AG04450 (cell line): Measurements from ENCODE around the gene TSSC4. TPM values are rescaled to one million over a fixed set of nuclear protein-coding genes. Genes with fewer than 3 reads are reported as not detected.

Experiments used
- CTCF ChIA-PET: fragments of 300-600, 350-600 bp; formaldehyde crosslinking; extraction: SDS; loops from one replicate; lab custom pipeline; 2022; ENCODE audit warnings: antibody characterized with exemption, inconsistent platforms; lab: Charles Lee
- POLR2A ChIA-PET: fragments of 350-600 bp; formaldehyde crosslinking; extraction: SDS; loops from one replicate; lab custom pipeline; 2021; ENCODE audit warnings: antibody characterized with exemption, inconsistent platforms; lab: Yijun Ruan, JAX
- DNase-seq: peaks from one replicate; pipeline ENCODE4 v3.0.0-alpha.2; 2011; ENCODE audit warnings: low read depth, low spot score
- H3K27ac ChIP-seq: one replicate; pipeline ENCODE4 v1.5.1; 2012; ENCODE audit warnings: low read depth, low read length, control low read depth
- H3K27me3 ChIP-seq: one replicate; pipeline ENCODE4 v1.6.0; 2012; ENCODE audit warnings: low read length; ENCODE audit not compliant: control insufficient read depth, insufficient read depth
- H3K4me3 ChIP-seq: 2 replicates; pipeline ENCODE4 v1.5.1; 2011; ENCODE audit warnings: mild to moderate bottlenecking, low read depth, low read length, control low read depth
- H3K9me3 ChIP-seq: 2 replicates; pipeline ENCODE4 v1.5.1; 2012; ENCODE audit warnings: low read length; ENCODE audit not compliant: control insufficient read depth, insufficient read depth
- CTCF ChIP-seq: IDR thresholded peaks from 2 replicates; pipeline ENCODE4 v1.5.1; 2011; ENCODE audit warnings: low read depth, low read length, control low read depth, inconsistent platforms
- polyA plus RNA-seq: library from polyadenylated mRNA; depleted of rRNA; stranded (reverse); fragments of >200 nt; gene quantifications from 2 replicates; pipeline ENCODE4 v1.2.3, GENCODE V29; 2011

TSSC4 gene
- polyA plus RNA-seq, 1 experiment: 13.3 TPM

GRCh38 chr11:2394818-2395105 is 5.8 kb upstream of the TSSC4 start:
- no peaks in the 10 kb centered on the region for H3K27me3 ChIP-seq
- ChIA-PET POLR2A (no interaction called here), CTCF (no interaction called here)
- TF ChIP-seq CTCF: no peak
- H3K4me3 ChIP-seq: no peak overlapping the region
- no peak overlapping the region for H3K27ac ChIP-seq
- peaks cover 1% of the 10 kb centered on the region; the same call in 1 of the 2 replicates for H3K9me3 ChIP-seq
- no peak for DNase-seq

GRCh38 chr11:2395211-2395730 is 5.3 kb upstream of the TSSC4 start:
- H3K27ac ChIP-seq: no peak overlapping the region
- CTCF ChIA-PET: no interaction called here
- no peak for DNase-seq
- no peak overlapping the region for H3K4me3 ChIP-seq
- no peak for TF ChIP-seq CTCF
- POLR2A ChIA-PET: no interaction called here
- no peaks in the 10 kb centered on the region for H3K27me3 ChIP-seq
- H3K9me3 ChIP-seq: peaks cover 4% of the 10 kb centered on the region; the same call in 1 of the 2 replicates

GRCh38 chr11:2395856-2396255 is 4.7 kb upstream of the TSSC4 start:
- ChIA-PET POLR2A (no interaction called here), CTCF (no interaction called here)
- H3K9me3 ChIP-seq: peaks cover 4% of the 10 kb centered on the region; the same call in 1 of the 2 replicates
- H3K27ac ChIP-seq: no peak overlapping the region
- H3K4me3 ChIP-seq: no peak overlapping the region
- DNase-seq: no peak
- no peaks in the 10 kb centered on the region for H3K27me3 ChIP-seq
- no peak for TF ChIP-seq CTCF

GRCh38 chr11:2396471-2396870 is 4.1 kb upstream of the TSSC4 start:
- H3K4me3 ChIP-seq: no peak overlapping the region
- DNase-seq: no peak
- POLR2A ChIA-PET: no interaction called here
- CTCF ChIA-PET: no interaction called here
- no peaks in the 10 kb centered on the region for H3K27me3 ChIP-seq
- peaks cover 4% of the 10 kb centered on the region; the same call in 1 of the 2 replicates for H3K9me3 ChIP-seq
- no peak for TF ChIP-seq CTCF
- H3K27ac ChIP-seq: no peak overlapping the region

GRCh38 chr11:2397005-2397404 is 3.5 kb upstream of the TSSC4 start:
- CTCF ChIA-PET: no interaction called here
- H3K9me3 ChIP-seq: peaks cover 4% of the 10 kb centered on the region; the same call in 1 of the 2 replicates
- no peak overlapping the region for H3K4me3 ChIP-seq
- no peaks in the 10 kb centered on the region for H3K27me3 ChIP-seq
- no peak for TF ChIP-seq CTCF
- no peak for DNase-seq
- POLR2A ChIA-PET: no interaction called here
- no peak overlapping the region for H3K27ac ChIP-seq
